Inflammatory macrophage treated with lipopolysaccharide for 4 hours (primary cell): Measurements from ENCODE around the gene PHOX2B.

Experiments
- DNase-seq: peaks from one replicate; pipeline ENCODE4 v3.0.0-alpha.2; 2020

Gene PHOX2B

DNA sequence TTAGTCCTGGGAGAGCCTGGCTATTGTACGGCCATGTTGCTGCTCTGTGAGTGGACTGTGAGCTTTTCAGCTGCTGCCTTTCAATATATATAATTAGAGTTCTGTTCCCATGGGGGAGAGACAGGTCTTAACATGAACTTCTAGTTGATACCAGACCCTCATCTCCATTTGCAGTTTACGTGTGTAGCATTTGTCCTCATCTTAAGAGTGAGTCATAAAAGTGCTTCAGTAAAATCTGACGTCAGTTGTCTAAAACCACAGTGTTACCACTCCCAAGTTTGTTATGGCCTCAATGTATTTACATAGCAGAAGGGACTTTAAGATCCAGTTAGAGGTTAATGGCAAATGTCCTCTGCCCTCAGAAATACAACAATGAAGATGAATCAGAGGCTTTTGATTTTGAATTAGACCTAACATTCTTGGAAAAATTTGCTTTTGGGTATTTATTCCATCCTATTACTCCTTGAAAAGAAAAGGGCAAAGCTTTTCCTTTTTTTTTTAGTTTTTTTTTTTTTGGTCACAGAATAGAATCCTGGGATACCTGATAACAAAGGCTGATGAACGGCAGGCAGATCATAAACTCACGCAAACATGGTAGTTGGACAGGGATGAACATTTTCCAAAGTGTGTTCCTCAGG lies 38.6 kb downstream of the PHOX2B start:
- no peak for DNase-seq

DNA sequence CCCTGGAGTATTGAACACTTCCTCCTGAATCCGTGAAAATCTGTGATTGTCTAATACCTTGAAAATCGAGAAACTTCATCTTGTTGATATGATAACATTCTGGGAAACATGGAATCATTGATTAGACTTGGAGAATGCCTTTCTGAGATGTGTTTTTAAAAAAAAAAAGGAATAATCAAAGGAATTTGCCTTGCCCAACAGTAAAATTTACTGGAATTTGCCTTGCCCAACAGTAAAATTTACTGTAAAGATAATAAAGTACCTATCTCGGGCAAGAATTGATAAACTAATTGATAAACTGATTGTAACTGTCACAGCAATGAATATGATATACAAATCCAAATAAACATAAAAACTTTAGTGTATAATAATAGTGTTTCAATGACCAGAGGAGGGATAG lies 44.7 kb downstream of the PHOX2B start:
- no peak for DNase-seq

- no peak for DNase-seq
Observed at GRCh38 chr4:41702770-41703169, 45.8 kb downstream of the PHOX2B start.

- DNase-seq: no peak
Observed at GRCh38 chr4:41701983-41702382, 46.5 kb downstream of the PHOX2B start.

DNA sequence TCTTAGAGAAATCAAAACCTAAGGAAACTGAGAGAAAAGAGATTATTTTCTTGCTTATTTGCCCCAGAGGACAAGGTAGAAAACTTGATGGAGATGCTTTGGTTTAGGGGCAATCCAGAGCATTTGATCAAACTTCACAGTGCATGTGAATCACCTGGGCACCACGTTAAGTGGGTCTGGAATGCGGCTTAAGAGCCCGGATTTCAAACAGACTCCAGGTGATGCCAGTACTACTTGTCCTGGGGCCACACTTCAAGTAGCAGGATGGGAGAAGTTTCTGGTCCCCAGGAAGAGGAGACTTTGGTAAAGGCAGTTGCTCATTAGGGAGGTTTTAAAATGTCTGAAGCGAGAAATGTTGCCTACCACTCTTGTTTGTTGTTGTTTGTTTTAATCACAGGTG lies 51.8 kb downstream of the PHOX2B start:
- no peak for DNase-seq

DNA sequence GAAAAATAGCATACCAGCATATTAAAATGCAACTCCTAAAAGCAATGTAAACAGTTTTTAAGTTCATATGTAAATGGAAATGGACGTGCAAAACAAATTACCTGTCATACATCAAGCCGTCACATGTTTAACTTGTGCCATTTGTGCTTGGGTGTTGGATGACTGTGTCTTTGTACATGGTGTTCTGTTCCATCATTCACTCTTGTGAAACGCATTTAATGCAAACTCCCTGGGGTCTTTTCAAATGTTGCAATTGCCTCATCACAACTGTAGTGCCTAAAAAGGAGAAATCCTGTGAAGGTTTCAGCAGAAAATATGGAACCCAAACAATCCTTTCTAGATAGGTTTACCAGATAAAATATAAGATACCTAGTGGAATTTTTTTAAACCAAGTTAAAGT lies 52.4 kb downstream of the PHOX2B start:
- no peak for DNase-seq
